ENCODE results near the gene TMEM255B.

Gene TMEM255B

DNA sequence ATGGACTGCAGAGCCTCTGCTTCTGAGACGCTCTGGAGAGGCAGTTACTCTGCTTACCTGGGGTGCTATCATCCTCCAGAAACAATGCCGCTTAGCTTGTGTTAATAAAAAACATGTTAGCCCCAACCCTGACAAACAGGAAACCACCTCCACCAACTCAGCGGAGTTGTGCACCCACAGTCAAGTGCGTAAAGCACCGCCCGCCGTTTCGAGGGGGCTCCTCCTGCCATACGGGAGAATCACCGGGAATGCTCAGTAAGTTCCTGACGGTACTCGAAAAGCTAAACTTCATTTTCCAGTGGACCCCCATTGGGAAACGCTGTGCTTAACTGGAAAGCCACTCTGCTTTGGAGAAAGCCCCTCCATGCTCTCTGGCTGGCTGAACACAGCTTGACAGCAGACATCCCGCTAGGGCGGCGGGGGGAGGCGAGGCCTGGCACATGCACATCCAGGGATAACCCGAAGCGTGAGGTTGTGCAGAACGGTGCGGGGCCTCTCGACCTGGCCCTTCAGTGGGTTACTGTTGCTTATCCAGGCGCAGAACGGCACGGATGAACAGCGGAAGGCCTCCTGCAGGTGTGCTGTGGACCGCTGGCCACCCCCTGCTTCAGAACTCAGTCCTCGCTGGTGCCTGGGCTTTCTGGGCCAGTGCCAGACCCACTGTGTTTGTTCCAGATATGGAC lies 87.8 kb downstream of the TMEM255B start:
- DNase-seq (ENCODE audit: low read depth, low spot score), result no peak

DNA sequence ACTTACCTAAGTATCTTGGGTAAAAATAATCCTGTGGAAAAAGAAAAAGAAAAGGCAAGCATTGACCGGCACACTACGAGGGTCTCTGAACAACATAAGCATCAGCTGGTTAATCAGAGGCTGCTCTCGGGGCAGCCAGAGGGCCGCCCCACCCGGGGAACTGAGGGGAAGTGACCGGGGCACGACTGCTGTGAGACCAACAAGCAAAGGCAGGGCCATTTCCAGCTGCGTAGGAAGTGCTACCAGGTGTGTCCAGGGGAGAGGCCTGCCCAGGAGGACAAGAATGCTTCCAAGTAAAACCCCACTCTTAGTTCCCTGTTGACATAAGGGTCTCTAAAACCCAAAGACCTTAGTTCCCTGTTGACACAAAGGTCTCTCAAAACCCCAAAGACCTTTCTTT lies 89.0 kb downstream of the TMEM255B start:
- no peak for DNase-seq (ENCODE audit: low read depth, low spot score)

DNA sequence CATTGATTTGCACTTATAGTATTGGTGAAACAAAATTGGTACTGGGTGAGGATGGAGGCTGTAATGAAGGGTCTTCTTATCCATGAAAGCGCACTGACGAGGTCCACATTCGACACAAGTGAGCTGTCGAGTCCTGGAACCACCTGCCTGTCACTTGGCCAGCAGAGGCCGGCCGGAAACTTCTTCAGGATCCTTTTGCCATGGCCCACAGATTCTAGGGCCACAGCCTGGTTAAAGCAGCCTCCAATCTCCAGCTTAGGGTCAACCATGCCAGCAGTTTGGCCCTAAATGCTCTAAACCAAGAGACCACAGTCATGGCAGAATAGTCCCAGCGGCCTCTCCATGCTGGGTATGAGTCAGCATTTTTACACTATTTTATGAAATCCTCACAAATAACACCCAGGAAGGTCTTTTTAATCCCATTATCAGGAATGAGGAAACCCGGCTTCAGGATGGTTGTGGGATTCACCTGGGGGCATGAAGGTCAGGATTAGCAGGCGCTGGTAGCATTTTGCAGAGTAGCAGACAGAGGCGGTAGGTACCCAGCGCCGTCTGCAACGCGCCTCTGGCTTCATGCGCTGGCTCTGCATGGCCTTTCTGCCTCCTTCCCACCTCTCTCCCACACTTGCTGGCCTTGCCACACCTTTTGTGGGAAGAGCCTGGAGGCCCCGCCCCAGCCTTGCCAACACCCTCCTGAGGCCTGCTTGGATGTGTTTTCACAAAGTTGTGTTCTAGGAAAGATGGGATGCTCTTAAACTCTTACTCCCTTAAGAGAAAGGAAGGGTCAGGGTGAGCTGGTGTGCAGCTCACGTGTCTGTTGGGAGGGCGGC lies 89.6 kb downstream of the TMEM255B start:
- DNase-seq (ENCODE audit: low read depth, low spot score), result no peak

DNA sequence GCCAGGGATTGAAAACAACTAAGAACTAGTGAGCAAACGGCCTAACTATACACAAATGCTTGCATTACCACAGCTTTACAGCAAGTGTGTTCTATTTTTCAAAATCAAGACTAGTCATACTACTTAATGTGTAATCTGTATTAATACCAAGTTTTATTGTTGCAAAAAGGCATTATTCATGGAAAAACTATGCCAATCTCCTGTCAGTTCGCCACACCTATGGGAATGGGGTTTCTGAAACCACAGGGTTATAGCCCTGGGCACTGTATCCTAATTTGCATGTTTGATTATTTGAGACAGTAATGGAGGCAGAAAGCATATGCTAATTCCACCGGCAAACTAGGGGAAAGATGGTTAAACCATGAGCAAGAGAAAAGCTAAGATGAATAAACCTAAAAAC lies 90.5 kb downstream of the TMEM255B start:
- peak; percentile 44 for DNase-seq (ENCODE audit: low read depth, low spot score)

DNA sequence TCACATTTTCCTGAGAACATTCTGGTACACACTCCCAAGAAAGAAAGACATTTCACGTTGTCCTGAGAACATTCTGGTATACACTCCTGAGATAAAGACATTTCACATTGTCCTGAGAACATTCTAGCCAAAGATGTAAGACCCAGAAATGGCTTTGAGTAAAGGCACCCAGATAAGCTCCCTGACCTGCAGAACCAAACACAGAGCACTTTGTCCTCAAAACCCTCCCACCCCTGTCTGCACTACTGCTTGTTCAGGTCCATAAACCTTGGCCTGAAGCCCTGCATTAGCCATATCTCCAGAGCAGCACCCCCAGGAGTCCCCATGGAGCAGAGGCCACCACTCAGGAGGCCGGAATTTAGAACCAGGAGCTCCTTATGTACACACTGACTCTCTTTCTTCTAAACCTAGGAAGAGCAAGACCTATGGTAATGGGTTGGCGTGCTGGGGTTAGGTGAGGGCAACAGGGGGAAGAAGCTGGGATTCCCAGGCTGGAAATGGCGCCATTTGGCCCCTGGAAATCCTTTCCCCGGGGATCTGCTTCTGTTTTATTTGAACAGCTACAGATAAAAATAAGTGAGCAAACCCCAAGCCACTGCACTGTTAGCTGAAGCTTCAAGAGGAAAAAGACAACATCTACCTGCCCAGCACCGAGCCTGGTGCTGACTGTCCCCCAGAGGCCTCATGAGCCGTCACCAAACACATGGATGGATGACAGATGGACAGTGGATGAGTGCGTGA lies 91.1 kb downstream of the TMEM255B start:
- no peak for DNase-seq (ENCODE audit: low read depth, low spot score)

DNA sequence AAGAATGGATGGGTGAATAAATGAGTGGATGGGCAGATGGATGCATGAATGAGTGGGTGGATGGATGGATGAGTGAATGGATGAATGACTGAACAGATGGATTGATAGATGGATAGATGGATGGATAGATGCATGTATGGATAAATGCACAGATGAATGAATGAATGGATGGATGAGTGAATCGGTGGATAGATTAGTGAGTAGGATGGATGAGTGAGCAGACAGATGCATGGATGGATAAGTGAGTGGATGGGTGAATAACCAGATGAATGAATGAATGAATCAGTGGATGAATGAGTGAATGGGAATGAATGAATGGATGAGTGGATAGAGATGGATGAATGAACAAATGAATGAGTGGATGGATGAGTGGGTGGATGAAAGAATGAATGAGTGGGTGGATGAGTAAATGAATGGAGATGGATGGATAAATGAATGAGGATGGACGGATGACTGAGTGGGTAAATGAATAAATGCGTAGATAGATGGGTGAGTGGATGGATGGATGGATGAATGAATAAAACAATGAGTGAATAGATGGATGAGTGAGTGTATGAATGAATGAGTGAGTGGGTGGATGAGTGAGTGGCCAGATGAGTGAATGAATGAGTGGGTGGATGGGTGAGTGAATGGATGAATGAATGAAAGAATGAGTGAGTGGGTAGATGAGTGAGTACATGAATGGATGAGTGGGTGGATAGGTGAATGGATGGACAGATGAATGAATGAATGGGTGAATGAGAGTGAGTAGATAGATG lies 91.9 kb downstream of the TMEM255B start:
- DNase-seq (ENCODE audit: low read depth, low spot score), result no peak

DNA sequence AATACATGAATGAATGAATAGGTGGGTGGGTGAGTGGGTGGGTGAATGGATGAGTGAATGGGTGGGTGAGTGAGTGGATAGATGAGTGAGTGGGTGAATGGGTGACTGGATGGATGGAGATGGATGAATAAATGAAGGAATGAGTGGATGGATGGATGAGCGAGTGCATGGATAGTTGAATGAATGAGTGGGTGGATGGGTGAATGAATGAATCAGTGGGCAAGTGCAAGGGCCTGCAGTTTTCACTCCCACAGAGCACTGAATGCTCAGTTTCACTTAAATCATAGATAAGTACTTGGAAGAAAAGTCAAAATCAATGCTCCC lies 92.4 kb downstream of the TMEM255B start:
- DNase-seq (ENCODE audit: low read depth, low spot score), result no peak

DNA sequence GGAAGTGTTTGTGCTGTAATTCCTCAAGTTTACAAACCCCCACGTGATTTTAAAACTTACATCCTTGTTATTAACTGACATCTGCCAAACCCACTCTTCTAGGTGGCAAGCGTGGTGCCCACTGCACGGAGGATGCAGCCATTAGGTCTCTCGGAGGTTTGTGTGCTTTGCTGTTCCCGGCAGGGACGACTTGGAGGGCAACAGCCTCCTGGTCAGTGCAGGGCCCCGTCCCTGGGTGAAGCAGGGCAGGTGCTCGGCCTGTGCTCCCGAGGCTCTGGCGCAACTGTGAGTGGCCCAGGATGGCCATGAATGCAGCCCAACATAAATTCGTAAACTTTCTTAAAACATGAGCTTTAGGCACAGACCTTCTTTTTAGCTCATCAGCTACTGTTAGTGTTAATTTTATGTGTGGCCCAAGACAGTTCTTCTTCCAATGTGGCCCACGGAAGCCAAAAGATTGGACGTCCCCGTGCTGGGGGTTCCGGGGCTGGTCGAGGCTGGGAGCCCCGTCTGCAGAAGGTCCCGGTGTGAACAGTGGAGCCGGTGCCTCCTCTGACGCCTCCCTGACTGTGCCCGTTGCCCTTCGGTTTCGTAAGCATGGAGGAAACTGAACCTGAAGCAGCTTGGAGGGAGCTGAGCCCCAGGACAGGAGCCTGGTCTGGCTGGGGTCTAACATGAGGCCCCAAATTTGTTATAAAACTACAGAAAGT lies 93.0 kb downstream of the TMEM255B start:
- no peak for DNase-seq (ENCODE audit: low read depth, low spot score)

DNA sequence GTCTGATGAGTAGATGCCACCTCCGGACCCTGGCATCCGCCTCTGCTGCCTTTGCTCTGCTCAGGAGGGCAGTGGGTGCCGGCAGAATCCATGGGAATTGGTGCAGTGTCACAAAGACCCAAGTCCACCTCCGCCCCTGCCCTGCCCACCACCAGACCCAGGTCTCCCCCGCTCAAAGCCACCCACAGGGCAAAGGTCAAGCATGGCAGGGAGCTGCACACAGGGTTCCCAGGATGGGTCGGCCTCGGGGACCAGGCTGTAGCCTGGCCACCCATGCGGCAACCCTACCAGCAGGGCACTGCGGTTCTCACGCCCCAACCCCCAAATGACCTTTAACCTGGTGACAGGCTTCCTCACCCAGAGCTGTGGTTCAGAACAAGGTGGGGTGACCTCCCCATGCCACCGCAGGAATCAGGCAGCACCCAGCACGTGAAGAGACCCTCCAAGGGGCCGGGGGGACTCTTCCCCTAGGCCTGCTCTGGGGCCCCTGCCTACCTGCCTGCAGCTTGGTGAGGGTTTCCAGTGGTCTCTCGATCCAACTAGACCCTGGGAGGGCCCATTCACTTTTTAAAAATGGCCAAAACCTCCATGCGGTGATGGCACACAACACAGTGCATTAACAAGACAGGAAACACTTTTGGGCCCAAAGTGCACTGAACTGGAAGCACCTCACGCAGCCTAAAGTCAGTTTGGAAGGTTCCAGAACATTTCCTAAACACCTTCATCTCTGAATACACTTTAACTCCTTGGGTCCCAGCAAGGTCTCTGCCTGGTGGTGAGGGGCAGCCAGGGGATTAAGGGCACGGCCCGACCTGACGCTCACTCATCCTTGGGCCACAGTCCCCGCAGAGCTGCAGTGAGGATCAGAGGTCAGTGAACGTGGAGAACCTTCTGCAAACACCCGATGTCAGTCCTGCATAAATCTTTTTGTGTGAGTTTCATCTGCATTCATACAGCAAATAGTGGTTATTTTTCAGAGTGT lies 93.8 kb downstream of the TMEM255B start:
- no peak for DNase-seq (ENCODE audit: low read depth, low spot score)

DNA sequence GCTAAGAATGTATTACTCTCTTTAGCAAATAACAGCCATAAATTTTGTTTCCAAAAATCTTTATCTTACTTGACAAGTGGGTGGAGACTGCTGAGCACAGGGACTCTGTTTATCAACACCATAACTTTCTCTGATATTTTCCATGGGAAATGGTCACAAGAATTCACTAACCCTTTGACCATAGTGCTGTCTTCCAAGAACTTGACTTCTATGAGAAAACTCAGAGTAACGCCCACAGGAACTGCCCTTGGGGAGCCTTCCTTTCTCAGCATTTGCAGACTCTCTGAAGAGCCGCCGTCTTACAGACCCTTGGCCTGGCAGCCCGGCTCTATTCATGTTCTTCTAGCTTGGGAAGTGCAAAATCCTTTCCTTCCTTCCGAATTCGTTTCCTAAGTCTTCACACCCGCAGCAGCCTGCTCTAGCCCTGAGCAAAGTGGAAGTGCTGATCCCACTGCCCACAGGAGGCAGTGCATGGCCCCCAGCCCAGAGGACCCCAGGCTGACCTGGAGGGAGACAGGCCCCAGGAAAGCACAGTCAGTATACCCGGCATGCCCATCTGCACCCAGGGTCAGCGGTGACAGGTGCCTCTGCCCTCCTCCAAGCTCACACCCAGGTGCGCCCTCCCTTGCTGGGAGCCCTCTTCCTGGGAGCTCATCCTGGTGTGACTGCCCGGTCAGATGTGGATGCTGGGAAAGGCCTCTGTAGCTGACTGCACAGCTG lies 94.7 kb downstream of the TMEM255B start:
- no peak for DNase-seq (ENCODE audit: low read depth, low spot score)

DNA sequence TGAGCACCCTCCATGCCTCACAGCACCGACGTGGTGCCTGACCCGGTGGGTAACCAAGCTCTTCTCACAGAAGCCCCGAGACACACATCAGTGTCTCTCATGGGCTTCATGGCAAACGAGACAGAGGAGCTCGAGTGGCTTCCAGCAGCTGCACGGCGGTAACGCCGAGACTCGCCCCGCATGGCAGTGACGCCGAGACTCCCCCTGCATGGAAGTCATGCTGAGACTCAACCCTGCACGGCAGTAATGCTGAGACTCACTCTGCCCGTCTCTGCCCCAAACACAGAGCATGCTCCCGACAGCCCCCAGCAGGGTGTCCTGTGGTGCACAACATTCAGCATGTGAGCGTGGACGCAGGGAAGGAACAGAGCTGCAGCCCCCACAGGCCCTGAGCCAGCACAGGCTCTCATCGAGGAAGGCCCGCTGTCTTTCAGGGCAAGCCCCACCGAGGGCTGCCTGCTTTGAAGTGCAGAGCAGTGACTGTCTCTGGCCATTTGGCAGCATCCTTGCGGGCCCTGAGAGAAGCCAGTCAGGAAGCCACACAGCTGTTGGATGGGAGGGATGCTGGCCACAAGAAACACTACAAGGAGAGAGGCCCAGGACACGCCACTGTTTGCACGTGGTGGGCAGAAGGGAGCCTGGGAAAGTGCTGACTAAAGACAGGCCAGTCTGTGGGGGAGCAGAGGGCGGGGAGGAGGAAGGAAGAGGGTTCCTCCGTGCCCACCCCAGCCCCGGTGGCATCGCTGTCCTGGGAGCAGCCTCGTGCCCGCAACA lies 95.4 kb downstream of the TMEM255B start:
- DNase-seq (ENCODE audit: low read depth, low spot score), result peak; percentile 45

DNA sequence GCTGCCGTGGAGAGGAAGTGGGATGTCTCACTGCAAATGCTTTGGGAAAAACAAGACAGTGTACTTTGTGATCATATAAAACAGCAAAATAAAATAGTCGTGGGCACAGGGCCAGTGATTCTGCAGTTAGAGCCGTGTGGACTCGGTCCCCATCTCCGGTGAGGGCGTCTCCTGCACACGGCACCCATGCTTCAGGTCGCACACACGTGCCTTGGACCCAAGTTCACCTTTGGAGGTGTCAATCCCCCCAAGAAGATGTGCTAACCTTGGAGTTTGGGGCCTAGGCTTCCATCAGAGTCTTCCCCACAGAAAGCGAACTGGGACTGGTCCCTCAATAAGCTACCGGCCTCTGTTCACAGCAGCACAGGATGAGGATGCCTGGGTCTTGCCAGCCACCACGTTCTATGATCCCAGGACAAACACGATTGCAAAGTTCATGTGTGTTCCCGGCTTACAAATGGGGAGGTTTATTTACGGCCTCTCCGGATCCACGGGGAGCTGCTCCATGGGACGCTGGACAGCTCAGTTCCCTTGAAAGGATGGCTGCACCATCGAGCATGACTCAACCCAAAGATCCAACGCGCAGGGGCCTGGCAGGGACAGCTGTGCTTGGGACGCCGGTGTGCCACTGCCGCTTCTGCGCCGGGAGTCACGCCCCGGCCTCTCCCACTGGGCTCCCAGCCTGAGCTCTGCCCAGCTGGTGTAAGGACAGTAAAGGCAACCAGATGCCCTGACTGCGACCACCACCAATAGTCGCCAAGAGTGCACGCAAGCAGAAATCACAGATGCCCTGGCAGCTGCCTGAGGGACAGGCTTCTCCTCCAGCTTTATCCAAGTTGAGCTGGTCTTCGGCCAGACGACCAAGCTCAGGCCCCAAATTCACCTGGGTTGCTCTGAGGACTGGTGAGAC lies 96.2 kb downstream of the TMEM255B start:
- DNase-seq (ENCODE audit: low read depth, low spot score), result no peak

DNA sequence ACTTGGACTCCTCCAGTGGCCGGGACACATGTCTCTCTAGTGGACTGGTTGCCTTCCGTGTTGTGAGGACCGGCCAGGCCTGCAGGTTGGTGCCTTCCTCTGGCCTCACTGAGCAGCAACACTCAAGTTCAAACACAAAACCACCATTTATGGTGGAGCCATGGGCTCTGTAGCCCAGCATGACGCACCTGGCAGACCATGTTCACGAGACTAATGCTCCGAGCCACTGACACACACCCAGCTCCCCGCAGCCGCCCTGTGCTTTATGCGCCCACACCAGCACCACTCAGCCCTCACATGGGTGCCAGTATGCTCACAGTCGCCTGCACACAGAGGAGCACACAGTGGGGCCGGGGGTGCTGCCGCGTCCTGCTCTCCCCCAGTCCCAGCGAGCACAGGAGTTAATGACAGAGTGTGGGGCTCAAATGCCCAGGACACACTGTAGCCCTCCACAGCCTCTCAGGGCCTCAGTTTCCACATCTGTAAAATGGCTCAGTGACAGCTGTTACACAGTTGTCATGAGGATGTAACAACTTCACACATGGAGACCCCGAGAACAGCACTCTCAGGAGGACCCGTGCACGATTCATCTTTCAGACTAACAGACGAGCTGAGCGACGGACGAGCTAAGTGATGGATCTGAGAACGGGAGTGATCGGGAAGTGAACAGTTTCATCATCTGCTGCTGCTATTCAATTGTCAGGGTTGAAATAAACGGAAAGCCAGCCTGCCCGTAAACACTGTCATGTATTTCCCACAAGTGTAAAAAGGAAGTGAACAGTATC lies 97.1 kb downstream of the TMEM255B start:
- DNase-seq (ENCODE audit: low read depth, low spot score), result no peak

DNA sequence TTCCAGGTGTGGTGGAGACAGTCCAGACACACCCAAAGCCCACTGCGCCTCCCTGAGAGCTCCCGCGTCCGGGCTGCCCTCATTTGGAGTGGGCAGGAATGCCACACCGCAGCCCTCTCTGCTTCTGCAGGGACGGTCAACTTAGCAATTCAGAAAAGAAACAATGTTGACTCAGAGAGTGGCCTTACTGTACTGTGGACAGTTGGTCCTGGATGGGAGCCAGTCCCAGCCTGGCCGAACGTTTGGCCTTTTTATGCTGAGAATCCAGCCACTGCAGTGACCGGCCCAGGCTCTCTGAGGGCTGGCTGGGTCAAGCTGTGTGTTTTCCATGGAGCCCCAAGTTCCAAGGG lies 97.7 kb downstream of the TMEM255B start:
- peak; percentile 74 for DNase-seq (ENCODE audit: low read depth, low spot score)

DNA sequence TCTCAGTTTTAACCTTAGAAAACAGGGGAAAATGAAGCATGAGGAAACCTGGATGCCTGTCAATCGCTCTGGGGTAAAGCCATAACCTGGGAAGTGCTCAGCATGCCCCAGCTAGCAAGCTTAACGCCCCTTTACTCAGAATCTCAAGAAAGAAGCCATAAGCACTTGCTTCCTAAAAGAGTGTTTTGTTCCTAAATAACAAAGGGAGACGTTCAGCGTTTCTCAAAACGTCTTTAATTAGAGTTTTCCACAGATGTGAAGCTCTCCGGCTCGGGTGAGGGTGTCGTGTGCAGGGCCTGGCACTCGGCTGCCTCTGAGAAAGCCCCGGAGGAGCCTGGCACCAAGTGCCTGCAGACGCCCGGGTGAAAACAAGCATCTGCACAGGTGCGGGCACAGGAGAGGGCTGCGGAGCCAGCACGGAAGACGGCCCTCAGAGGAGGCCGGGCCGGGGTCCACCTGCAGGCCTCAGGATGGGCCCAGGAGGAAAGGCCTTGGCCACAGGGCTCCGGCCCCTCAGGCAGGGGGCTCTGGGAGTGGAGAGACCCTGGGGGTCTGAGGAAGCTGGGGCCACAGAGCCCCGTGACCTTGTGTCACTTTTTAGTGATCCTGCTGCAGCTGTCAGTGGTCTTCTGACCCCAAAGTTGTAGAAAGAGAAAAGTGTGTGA lies 98.6 kb downstream of the TMEM255B start:
- DNase-seq (ENCODE audit: low read depth, low spot score), result no peak

DNA sequence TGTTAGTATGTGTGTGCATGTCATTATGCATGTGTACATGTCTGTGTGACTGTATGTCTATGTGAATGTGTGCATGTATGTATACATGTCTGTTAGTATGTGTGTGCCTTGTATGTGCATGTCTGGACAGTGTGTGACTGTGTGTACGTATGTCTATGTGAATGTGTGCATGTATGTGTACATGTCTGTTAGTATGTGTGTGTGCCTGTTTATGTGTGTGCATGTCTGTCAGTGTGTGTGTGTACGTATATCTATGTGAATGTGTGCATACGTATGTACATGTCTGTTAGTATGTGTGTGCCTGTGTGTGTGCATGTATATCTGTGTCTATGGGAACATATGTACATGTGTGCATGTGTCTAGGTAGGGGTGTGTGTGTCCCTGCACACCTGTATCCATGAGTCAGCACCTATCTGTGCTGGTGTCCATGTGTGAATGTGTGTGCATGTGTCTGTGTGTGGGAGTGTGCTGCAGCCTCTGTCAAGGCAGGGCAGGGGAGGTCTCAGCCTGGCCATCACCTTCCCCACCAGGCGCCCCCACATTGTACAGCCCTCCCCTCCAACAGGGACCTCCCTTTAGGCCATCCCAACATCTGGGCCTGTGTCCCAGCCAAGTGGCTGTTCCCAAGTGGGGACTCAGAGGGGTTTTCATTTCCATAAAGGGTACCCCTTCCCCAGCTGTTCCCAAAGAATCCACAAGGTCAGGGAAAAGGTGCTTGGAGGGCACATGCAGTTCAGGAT lies 100.5 kb downstream of the TMEM255B start:
- no peak for DNase-seq (ENCODE audit: low read depth, low spot score)
